ENCODE results near the gene AUH. TPM values are rescaled to one million over a fixed set of nuclear protein-coding genes. Genes with fewer than 3 reads are reported as not detected.
"Not testable (repeated sequence)": the region's sequence is repeated elsewhere in the genome, so short reads cannot be mapped to it uniquely, and the experiment has no call there.

Gene AUH
- total RNA-seq, 4 donors from 2014 or later: 23.0 to 39.2 (median 25.7) TPM

DNA sequence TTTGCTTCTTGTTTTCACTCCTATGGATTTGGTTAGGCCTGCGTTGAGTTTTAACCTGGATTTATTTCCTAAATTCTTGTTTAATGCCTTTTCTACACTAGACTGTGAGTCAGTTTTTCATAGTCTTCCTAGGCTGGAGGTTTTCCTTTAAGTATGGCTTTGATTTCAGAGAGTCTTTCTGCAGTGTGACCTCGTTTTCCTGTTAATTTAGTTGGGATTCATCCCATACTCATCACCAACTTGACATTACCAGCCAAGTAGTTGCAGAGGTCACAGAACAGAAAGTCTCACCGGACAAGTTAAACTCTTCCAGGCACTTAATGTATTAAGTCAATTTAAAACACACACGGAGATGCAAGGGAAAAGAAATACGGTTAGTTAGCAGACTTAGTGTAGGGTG is 29.7 kb upstream of the AUH start:
- 60 to 68% methylated on average over 3 to 4 of the region's 5 CpGs for WGBS, 2 donors (ENCODE audit: low coverage in 1 of 2)
- Histone ChIP-seq H3K27me3 (no peaks in the 10 kb centered on the region), H3K36me3 (no peaks in the 10 kb centered on the region), H3K9me3 (no peaks in the 10 kb centered on the region), H3K27ac (no peak overlapping the region), H3K4me3 (no peak overlapping the region), H3K4me1 (no peaks in the 10 kb centered on the region)
- ATAC-seq: no peak
- TF ChIP-seq EP300 (IDR thresholded peaks at IDR 0.05) (no peak), POLR2A (IDR thresholded peaks at IDR 0.05) (no peak), POLR2AphosphoS5 (IDR thresholded peaks at IDR 0.05) (no peak)
- TF ChIP-seq, protein P1, sequence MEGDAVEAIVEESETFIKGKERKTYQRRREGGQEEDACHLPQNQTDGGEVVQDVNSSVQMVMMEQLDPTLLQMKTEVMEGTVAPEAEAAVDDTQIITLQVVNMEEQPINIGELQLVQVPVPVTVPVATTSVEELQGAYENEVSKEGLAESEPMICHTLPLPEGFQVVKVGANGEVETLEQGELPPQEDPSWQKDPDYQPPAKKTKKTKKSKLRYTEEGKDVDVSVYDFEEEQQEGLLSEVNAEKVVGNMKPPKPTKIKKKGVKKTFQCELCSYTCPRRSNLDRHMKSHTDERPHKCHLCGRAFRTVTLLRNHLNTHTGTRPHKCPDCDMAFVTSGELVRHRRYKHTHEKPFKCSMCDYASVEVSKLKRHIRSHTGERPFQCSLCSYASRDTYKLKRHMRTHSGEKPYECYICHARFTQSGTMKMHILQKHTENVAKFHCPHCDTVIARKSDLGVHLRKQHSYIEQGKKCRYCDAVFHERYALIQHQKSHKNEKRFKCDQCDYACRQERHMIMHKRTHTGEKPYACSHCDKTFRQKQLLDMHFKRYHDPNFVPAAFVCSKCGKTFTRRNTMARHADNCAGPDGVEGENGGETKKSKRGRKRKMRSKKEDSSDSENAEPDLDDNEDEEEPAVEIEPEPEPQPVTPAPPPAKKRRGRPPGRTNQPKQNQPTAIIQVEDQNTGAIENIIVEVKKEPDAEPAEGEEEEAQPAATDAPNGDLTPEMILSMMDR (IDR thresholded peaks at IDR 0.05): no peak

DNA sequence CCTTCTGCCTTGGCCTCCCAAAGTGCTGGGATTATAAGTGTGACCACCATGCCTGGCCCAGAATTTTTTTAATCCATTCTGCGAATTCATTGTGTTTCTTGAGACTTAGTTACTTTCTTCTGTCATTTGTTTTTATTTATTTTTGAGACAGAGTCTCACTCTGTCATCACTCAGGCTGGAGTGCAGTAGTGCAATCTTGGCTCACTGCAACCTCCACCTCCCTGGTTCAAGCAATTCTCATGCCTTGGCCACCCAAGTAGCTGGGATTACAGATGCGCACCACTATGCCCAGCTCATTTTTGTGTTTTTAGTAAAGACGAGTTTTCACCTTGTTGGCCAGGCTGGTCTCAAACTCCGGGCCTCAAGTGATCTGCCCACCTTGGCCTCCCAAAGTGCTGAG is 28.0 kb upstream of the AUH start:
- ATAC-seq, H3K27me3 ChIP-seq, H3K4me1 ChIP-seq, H3K9me3 ChIP-seq, H3K36me3 ChIP-seq, H3K27ac ChIP-seq, H3K4me3 ChIP-seq: not testable (repeated sequence)
- WGBS, 2 donors (ENCODE audit: low coverage in 1 of 2): 95 to 100% methylated on average over 2 to 4 of the region's 4 CpGs

DNA sequence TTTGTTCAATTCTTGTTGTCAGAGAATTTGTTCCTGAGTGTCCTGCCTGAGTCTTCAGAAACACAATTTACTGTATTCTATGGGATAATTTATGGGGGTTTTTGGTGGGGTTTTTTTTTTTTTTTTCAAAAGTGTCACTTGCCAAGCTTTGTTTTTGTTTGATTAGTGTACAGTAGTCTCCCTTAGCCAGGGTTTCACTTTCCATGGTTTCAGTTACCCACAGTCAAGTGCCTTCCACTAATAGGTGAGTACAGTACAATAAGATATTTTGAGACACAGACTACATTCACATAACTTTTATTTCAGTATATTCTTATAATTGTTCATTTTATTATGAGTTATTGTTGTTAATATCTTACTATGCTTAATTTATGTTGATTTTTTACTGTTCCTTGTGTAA is 25.0 kb upstream of the AUH start:
- Histone ChIP-seq H3K4me3 (no peak overlapping the region), H3K27me3 (no peaks in the 10 kb centered on the region), H3K4me1 (no peaks in the 10 kb centered on the region), H3K36me3 (no peaks in the 10 kb centered on the region), H3K9me3 (no peaks in the 10 kb centered on the region), H3K27ac (no peak overlapping the region)
- ATAC-seq: no peak
- no peak for TF ChIP-seq POLR2A (IDR thresholded peaks at IDR 0.05)
- no peak for TF ChIP-seq EP300 (IDR thresholded peaks at IDR 0.05)
- no peak for TF ChIP-seq POLR2AphosphoS5 (IDR thresholded peaks at IDR 0.05)
- TF ChIP-seq, protein P1 (IDR thresholded peaks at IDR 0.05): no peak

DNA sequence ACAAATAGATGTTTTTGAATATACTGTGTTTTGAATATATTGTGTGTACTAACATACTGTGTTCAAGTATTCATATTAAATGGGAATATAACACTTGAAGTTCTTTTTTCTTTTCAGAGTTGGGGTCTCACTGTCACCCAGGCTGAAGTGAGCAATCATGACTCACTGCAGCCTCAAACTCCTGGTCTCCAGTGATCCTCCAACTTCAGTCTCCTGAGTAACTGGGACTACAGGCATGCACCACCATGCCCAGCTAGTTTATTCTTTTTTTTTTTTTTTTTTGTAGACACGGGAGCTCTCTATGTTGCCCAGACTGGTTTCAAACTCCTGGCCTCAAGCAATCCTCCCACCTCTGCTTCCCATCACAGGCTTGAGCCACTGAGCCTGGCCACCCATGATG is 23.2 kb upstream of the AUH start:
- H3K36me3 ChIP-seq: no peaks in the 10 kb centered on the region
- H3K4me1 ChIP-seq: no peaks in the 10 kb centered on the region
- no peaks in the 10 kb centered on the region for H3K9me3 ChIP-seq
- TF ChIP-seq, protein P1 (IDR thresholded peaks at IDR 0.05): no peak
- TF ChIP-seq POLR2AphosphoS5 (IDR thresholded peaks at IDR 0.05): no peak
- no peak for TF ChIP-seq EP300 (IDR thresholded peaks at IDR 0.05)
- TF ChIP-seq POLR2A (IDR thresholded peaks at IDR 0.05): no peak
- no peak for ATAC-seq
- 50 to 67% methylated on average over 1 of the region's 1 CpG for whole genome bisulfite sequencing, 2 donors (ENCODE audit: low coverage in 1 of 2)
- no peak overlapping the region for H3K4me3 ChIP-seq
- no peaks in the 10 kb centered on the region for H3K27me3 ChIP-seq
- H3K27ac ChIP-seq: no peak overlapping the region

DNA sequence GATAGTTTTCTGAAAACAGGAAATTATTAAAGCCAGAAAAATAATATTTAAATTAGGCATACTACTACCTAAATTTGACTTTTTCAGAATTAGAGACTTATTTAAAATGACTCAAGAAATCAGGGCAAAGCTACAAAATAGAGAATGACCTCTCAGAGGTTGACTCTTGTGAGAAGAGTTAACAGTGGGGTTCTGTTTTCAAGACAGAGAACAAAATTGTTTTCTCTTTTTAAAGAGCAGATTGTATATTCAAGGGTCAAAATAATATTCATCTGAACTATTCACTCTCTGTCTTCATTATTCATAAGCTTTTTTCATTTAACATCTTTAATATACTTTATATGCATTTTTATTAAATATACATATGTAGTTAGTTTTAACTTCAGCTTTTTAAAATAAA is 21.9 kb upstream of the AUH start:
- ATAC-seq: no peak
- H3K4me3 ChIP-seq: no peak overlapping the region
- H3K27me3 ChIP-seq: no peaks in the 10 kb centered on the region
- H3K36me3 ChIP-seq: no peaks in the 10 kb centered on the region
- TF ChIP-seq EP300 (IDR thresholded peaks at IDR 0.05): no peak
- no peak for TF ChIP-seq POLR2AphosphoS5 (IDR thresholded peaks at IDR 0.05)
- TF ChIP-seq, protein P1 (IDR thresholded peaks at IDR 0.05): no peak
- TF ChIP-seq POLR2A (IDR thresholded peaks at IDR 0.05): no peak
- no peak overlapping the region for H3K27ac ChIP-seq
- no peaks in the 10 kb centered on the region for H3K9me3 ChIP-seq
- no peaks in the 10 kb centered on the region for H3K4me1 ChIP-seq

DNA sequence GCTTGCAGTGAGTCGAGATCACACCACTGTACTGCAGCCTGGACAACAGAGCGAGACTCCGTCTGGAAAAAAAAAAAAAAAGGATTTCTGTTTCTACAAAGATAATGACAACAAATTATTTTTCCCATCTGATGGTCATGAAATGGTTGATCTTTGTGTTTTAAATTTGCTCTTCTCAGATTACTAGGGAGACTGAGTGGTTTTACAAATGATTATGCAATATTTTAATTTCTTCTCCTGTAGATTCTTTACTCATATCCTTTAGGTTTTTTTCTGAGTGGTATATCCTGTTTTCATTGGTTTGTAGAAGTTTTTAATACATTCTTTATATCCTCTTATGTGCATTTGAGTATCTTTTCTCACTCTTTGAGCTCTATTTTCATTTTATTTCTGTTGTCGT is 20.6 kb upstream of the AUH start:
- 89 to 91% methylated on average over 4 of the region's 4 CpGs for WGBS, 2 donors (ENCODE audit: low coverage in 1 of 2)
- Histone ChIP-seq H3K4me1 (no peaks in the 10 kb centered on the region), H3K27me3 (no peaks in the 10 kb centered on the region), H3K36me3 (no peaks in the 10 kb centered on the region), H3K27ac (no peak overlapping the region), H3K4me3 (no peak overlapping the region), H3K9me3 (no peaks in the 10 kb centered on the region)
- no peak for ATAC-seq
- TF ChIP-seq POLR2A (IDR thresholded peaks at IDR 0.05) (no peak), EP300 (IDR thresholded peaks at IDR 0.05) (no peak), POLR2AphosphoS5 (IDR thresholded peaks at IDR 0.05) (no peak)
- TF ChIP-seq, protein P1 (IDR thresholded peaks at IDR 0.05): no peak

All from gastroesophageal sphincter (tissue), 4 donors.